K562 (cell line): ENCODE results near the gene AIFM3. TPM values are rescaled to one million over a fixed set of nuclear protein-coding genes. Genes with fewer than 3 reads are reported as not detected.

Experiments
- ATAC-seq: fragments of 200-7000 bp; cut with Tn5 transposase; 3 replicates; pipeline ENCODE4 v1.9.1; 2020; ENCODE audit warnings: moderate library complexity
- BruUV-seq: library from RNA; stranded (reverse); fragments of 400-500 nt; replicated peaks from 2 replicates; lab custom pipeline; 2021; lab: Mats Ljungman, UMichigan
- CTCF ChIA-PET: fragments of 300-600 bp; formaldehyde crosslinking; extraction: SDS; loops from one replicate; lab custom pipeline; 2021; ENCODE audit warnings: low intra/inter-chr PET ratio; lab: Yijun Ruan, JAX
- POLR2A ChIA-PET: fragments of 300-600, 350-650 bp; sonication (Branson Sonifier 250); formaldehyde crosslinking; extraction: SDS; loops from one replicate; lab custom pipeline; 2021; ENCODE audit warnings: antibody characterized with exemption, inconsistent platforms; lab: Yijun Ruan, JAX
- DNase-seq, 4 experiments: peaks; one replicate each; pipeline versions ENCODE4 v3.0.0 to v3.0.0-alpha.2; 2011 to 2018; ENCODE audit warnings: low spot score in 3 of 4, mixed read lengths in 3 of 4; ENCODE audit errors: extremely low read depth in 1 of 4
- FAIRE-seq: peaks from 2 replicates; lab custom pipeline; 2011; peaks lifted over from hg19 to GRCh38; lab: Jason Lieb, UNC
- H2AFZ ChIP-seq: 2 replicates; pipeline ENCODE4 v1.6.0; 2011; ENCODE audit warnings: low read depth, low read length, control low read depth, inconsistent platforms
- H3K27ac ChIP-seq: fragments of 200-600 bp; 3 replicates; pipeline ENCODE4 v1.8.0; 2011; ENCODE audit warnings: low read depth, mild to moderate bottlenecking, control low read depth, inconsistent platforms, low read length, moderate library complexity, mixed read lengths; ENCODE audit errors: extremely low read depth
- H3K27me3 ChIP-seq, 2 experiments: fragments of 300-600 bp in 1 of 2; 2 replicates in 1 of 2; 3 replicates in 1 of 2; pipeline versions ENCODE4 v1.6.0 to v1.8.0; 2011; ENCODE audit warnings: inconsistent platforms in 2 of 2, low read length in 2 of 2, mild to moderate bottlenecking in 1 of 2, mixed read lengths in 1 of 2, moderate library complexity in 1 of 2; ENCODE audit not compliant: control insufficient read depth in 2 of 2, insufficient read depth in 2 of 2
- H3K36me3 ChIP-seq: fragments of 300-600 bp; 3 replicates; pipeline ENCODE4 v1.8.0; 2011; ENCODE audit warnings: mild to moderate bottlenecking, low read length, inconsistent platforms; ENCODE audit not compliant: control insufficient read depth, insufficient read depth
- H3K4me1 ChIP-seq, 2 experiments: fragments of 200-600 bp in 1 of 2; replicated peaks in 1 of 2; 2 replicates in 1 of 2; 3 replicates in 1 of 2; pipeline versions ENCODE4 v1.5.1 to v1.8.0; 2011; ENCODE audit warnings: inconsistent platforms in 2 of 2, low read length in 2 of 2, mild to moderate bottlenecking in 1 of 2, mixed read lengths in 1 of 2, moderate library complexity in 1 of 2; ENCODE audit not compliant: control insufficient read depth in 2 of 2, insufficient read depth in 2 of 2
- H3K4me2 ChIP-seq: 2 replicates; pipeline ENCODE4 v1.6.1; 2011; ENCODE audit warnings: low read length, control low read depth, inconsistent platforms, mixed read lengths; ENCODE audit not compliant: insufficient read depth
- H3K4me3 ChIP-seq: fragments of 200-600 bp; sonication (generic), shearing (Covaris generic); 2 replicates; pipeline ENCODE4 v1.5.1; 2016; ENCODE audit warnings: control low read depth, inconsistent platforms
- H3K79me2 ChIP-seq: fragments of 200-600 bp; 3 replicates; pipeline ENCODE4 v1.8.0; 2011; ENCODE audit warnings: low read length, inconsistent platforms; ENCODE audit not compliant: control insufficient read depth, insufficient read depth
- H3K9ac ChIP-seq, 2 experiments: 2 replicates each; pipeline versions ENCODE4 v1.6.0 to v1.6.1; 2011; ENCODE audit warnings: low read depth in 2 of 2, low read length in 2 of 2, control low read depth in 1 of 2, inconsistent platforms in 1 of 2, mild to moderate bottlenecking in 1 of 2, mixed read lengths in 1 of 2; ENCODE audit not compliant: insufficient read depth in 1 of 2
- H3K9me1 ChIP-seq: one replicate; pipeline ENCODE4 v1.6.0; 2011; ENCODE audit warnings: inconsistent platforms, mild to moderate bottlenecking, low read length, moderate library complexity; ENCODE audit not compliant: control insufficient read depth, insufficient read depth
- H3K9me3 ChIP-seq: replicated peaks from 2 replicates; pipeline ENCODE4 v1.5.1; 2011; ENCODE audit warnings: low read depth, low read length, inconsistent platforms; ENCODE audit not compliant: control insufficient read depth, insufficient read depth
- H4K20me1 ChIP-seq: replicated peaks from 2 replicates; pipeline ENCODE4 v1.6.1; 2011; ENCODE audit warnings: low read length, inconsistent platforms, mixed read lengths; ENCODE audit not compliant: control insufficient read depth, insufficient read depth
- CHCHD3 ChIP-seq: fragments of 250-450 bp; sonication (Bioruptor Pico); IDR thresholded peaks from 2 replicates; pipeline ENCODE4 v2.1.2; 2022; ENCODE audit warnings: mild to moderate bottlenecking
- SMAD4 ChIP-seq: fragments of 250-450 bp; sonication (Bioruptor Pico); conservative IDR thresholded peaks from 2 replicates; pipeline ENCODE4 v1.8.0; 2021; ENCODE audit warnings: inconsistent platforms, mild to moderate bottlenecking, moderate library complexity
- ZNF133 ChIP-seq: fragments of 250-450 bp; sonication (Bioruptor Pico); IDR thresholded peaks from 2 replicates; pipeline ENCODE4 v1.4.0; 2020; ENCODE audit warnings: mild to moderate bottlenecking
- ZNF766 ChIP-seq: fragments of 200-800 bp; sonication (Bioruptor generic); conservative IDR thresholded peaks from 2 replicates; pipeline ENCODE4 v1.6.1; 2016; ENCODE audit warnings: missing genetic modification characterization, missing compliant biosample characterization
- whole genome bisulfite sequencing: fragments of 100-300 bp; shearing (Covaris generic); methylation state at CpG from one replicate; pipeline ENCODE4 v1.1.6; 2016; ENCODE audit warnings: low coverage, mixed read lengths; ENCODE audit not compliant: insufficient coverage; ENCODE audit errors: missing lambda C conversion rate; 5-methylcytosine and 5-hydroxymethylcytosine counted together
- in situ Hi-C: fragments of 300-500 bp; cut with MboI; formaldehyde crosslinking; loops from 4 replicates; pipeline ENCODE4 v1.15.0; 2018; ENCODE audit warnings: inconsistent platforms, mixed read lengths
- intact Hi-C: fragments of 100-400 bp; cut with micrococcal nuclease; formaldehyde crosslinking; loops from 2 replicates; pipeline ENCODE4 v1.14.2; 2022
- polyA plus RNA-seq, 8 experiments: library from polyadenylated mRNA; depleted of rRNA in 4 of 8; stranded (reverse) in 5 of 8; unstranded in 3 of 8; fragments of >200 nt; fragmentation: Nextera tagmentation in 2 of 8; fragmentation: Illumina TruSeq in 1 of 8; extraction: Ambion mirVana in 2 of 8; extraction: Trizol in 1 of 8; gene quantifications; 2 replicates each; pipeline versions ENCODE4 v1.2.1 to v1.2.3, GENCODE V29; 2011 to 2014; ENCODE audit warnings: inconsistent platforms in 1 of 8, missing spikeins in 1 of 8
- total RNA-seq, 7 experiments: library from RNA; depleted of rRNA in 6 of 7; stranded (reverse); fragments of >200 nt in 6 of 7; fragmentation: Illumina TruSeq in 2 of 7; extraction: Trizol in 2 of 7; gene quantifications; 2 replicates each; pipeline versions ENCODE4 v1.2.1 to v1.2.3, GENCODE V29; 2011 to 2021; ENCODE audit warnings: low replicate concordance in 1 of 7
- TF ChIP-seq, protein P1 (sequence below), 3 experiments: fragments of 200-800 bp in 1 of 3; fragments of 250-450 bp in 1 of 3; fragments of 450-650 bp in 1 of 3; sonication (Bioruptor Pico) in 1 of 3; sonication (Bioruptor generic) in 1 of 3; formaldehyde crosslinking in 1 of 3; IDR thresholded peaks; 2 replicates each; pipeline versions ENCODE4 v1.6.1 to v1.8.0; 2016 to 2022; ENCODE audit warnings: mild to moderate bottlenecking in 2 of 3, missing genetic modification characterization in 2 of 3, missing compliant biosample characterization in 1 of 3, moderate library complexity in 1 of 3
- TF ChIP-seq, protein P2 (sequence below): sonication (generic); formaldehyde crosslinking; IDR thresholded peaks from 2 replicates; pipeline ENCODE4 v1.8.0; 2023; ENCODE audit warnings: mild to moderate bottlenecking, missing genetic modification reagents
- TF ChIP-seq, protein P3 (sequence below): fragments of 450-650 bp; formaldehyde crosslinking; IDR thresholded peaks from 2 replicates; pipeline ENCODE4 v1.4.0; 2020; ENCODE audit warnings: mild to moderate bottlenecking, moderate library complexity

AIFM3 gene
- total and polyA plus RNA-seq, 9 of the 15 experiments (the other 6 are each of a cell fraction or from before 2014, with no cell fraction given) = 0.03 to 0.20 (median 0.07) TPM; not detected in 1

DNA sequence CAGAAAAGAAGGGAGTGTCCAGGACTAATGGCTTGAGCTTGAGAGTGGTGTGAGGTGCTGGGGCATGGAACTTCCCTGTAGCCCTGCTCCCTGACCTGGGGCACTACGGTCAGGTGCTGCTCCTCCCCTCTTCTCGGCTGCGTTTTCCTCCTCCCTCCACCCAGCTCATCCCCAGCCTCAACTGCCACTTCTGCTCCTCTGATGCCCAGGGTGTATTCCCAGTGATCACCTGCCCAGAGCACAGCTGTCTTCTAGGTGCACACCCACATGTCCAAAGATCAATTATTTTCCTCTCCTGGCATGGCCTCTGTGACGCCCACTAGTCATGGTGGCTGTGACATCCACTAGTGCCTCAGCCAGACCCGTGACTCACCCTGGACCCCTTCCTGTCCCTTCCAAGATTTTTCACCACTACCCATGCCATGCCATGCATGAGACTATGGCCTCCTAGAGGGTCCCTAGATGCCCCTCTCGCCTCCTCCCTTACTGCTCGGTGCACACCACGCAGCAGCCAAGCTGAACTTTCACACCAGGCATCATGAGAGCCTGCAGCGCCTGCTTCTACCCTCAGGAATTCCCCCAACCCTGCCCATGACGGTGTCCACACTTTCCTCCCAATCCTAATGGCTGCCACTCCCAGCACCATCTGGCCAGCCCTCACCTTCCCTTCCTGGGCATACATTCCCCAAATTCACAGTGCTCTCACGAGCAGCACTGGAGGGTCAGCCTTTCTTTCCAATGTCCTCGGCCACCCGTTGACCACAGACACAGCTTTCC is 49.8 kb downstream of the AIFM3 start (continued):
- TF ChIP-seq, protein P1, sequence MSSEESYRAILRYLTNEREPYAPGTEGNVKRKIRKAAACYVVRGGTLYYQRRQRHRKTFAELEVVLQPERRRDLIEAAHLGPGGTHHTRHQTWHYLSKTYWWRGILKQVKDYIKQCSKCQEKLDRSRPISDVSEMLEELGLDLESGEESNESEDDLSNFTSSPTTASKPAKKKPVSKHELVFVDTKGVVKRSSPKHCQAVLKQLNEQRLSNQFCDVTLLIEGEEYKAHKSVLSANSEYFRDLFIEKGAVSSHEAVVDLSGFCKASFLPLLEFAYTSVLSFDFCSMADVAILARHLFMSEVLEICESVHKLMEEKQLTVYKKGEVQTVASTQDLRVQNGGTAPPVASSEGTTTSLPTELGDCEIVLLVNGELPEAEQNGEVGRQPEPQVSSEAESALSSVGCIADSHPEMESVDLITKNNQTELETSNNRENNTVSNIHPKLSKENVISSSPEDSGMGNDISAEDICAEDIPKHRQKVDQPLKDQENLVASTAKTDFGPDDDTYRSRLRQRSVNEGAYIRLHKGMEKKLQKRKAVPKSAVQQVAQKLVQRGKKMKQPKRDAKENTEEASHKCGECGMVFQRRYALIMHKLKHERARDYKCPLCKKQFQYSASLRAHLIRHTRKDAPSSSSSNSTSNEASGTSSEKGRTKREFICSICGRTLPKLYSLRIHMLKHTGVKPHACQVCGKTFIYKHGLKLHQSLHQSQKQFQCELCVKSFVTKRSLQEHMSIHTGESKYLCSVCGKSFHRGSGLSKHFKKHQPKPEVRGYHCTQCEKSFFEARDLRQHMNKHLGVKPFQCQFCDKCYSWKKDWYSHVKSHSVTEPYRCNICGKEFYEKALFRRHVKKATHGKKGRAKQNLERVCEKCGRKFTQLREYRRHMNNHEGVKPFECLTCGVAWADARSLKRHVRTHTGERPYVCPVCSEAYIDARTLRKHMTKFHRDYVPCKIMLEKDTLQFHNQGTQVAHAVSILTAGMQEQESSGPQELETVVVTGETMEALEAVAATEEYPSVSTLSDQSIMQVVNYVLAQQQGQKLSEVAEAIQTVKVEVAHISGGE (CRISPR knock-in tag; IDR thresholded peaks at IDR 0.05) = no peak
- no peak for TF ChIP-seq CHCHD3 (CRISPR knock-in tag)

DNA sequence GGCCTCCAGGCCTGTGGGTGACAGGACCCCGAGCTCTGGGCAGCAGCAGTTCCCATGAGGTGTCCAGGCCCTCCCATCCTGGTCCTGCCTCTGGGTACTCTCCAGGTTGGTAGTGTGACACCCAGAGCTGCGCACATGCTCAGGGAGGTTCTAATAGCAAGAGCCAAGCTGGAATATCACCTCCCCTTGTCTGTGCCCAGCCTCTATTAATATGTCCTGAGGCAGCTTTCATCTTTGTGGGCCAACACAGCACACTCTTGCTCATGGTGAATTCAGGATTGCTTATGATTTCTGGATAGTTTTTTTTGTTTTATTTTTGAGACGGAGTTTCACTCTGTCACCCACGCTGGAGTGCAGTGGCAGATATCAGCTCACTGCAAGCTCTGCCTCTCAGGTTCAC is 51.3 kb downstream of the AIFM3 start:
- Histone ChIP-seq H3K4me1 (peaks cover 24 to 47% of the 10 kb centered on the region in 2 experiments), H3K36me3 (no peaks in the 10 kb centered on the region), H3K4me3 (no peak overlapping the region), H4K20me1 (peaks cover 4% of the 10 kb centered on the region), H3K9me1 (peaks cover 3% of the 10 kb centered on the region), H3K9ac (no peak overlapping the region), H2AFZ (no peak overlapping the region), H3K27me3 (peaks cover 2 to 7% of the 10 kb centered on the region in 2 experiments; a peak in 2 of 5 replicates), H3K9me3 (no peaks in the 10 kb centered on the region), H3K4me2 (no peak overlapping the region), H3K27ac (no peak overlapping the region), H3K79me2 (peaks cover 12% of the 10 kb centered on the region; the same call in 2 of the 3 replicates)
- CTCF ChIA-PET = interaction anchor here (0.6 kb wide), 1 partner anchor 84 kb away, joined by 3 read pairs; no protein-coding TSS in a partner anchor
- BruUV-seq = no TSS peak
- FAIRE-seq (no peak), DNase-seq (no peak), ATAC-seq (no peak)
- in situ Hi-C loops (no loop called here), intact Hi-C loops (no loop called here)
- WGBS = 42% methylated on average over 4 of the region's 4 CpGs
- POLR2A ChIA-PET = interaction anchor here (0.6 to 13.9 kb wide), 9 partner anchors 12 to 1257 kb away, joined by 3 to 333 read pairs (median 4); partner anchors contain the start of genes SLC7A4 and THAP7
- TF ChIP-seq, protein P2, sequence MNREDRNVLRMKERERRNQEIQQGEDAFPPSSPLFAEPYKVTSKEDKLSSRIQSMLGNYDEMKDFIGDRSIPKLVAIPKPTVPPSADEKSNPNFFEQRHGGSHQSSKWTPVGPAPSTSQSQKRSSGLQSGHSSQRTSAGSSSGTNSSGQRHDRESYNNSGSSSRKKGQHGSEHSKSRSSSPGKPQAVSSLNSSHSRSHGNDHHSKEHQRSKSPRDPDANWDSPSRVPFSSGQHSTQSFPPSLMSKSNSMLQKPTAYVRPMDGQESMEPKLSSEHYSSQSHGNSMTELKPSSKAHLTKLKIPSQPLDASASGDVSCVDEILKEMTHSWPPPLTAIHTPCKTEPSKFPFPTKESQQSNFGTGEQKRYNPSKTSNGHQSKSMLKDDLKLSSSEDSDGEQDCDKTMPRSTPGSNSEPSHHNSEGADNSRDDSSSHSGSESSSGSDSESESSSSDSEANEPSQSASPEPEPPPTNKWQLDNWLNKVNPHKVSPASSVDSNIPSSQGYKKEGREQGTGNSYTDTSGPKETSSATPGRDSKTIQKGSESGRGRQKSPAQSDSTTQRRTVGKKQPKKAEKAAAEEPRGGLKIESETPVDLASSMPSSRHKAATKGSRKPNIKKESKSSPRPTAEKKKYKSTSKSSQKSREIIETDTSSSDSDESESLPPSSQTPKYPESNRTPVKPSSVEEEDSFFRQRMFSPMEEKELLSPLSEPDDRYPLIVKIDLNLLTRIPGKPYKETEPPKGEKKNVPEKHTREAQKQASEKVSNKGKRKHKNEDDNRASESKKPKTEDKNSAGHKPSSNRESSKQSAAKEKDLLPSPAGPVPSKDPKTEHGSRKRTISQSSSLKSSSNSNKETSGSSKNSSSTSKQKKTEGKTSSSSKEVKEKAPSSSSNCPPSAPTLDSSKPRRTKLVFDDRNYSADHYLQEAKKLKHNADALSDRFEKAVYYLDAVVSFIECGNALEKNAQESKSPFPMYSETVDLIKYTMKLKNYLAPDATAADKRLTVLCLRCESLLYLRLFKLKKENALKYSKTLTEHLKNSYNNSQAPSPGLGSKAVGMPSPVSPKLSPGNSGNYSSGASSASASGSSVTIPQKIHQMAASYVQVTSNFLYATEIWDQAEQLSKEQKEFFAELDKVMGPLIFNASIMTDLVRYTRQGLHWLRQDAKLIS (CRISPR knock-in tag) = no peak
- TF ChIP-seq ZNF133 (CRISPR knock-in tag) = no peak
- no peak for TF ChIP-seq SMAD4 (CRISPR knock-in tag)
- no peak for TF ChIP-seq ZNF766 (CRISPR knock-in tag)
- TF ChIP-seq, protein P3, sequence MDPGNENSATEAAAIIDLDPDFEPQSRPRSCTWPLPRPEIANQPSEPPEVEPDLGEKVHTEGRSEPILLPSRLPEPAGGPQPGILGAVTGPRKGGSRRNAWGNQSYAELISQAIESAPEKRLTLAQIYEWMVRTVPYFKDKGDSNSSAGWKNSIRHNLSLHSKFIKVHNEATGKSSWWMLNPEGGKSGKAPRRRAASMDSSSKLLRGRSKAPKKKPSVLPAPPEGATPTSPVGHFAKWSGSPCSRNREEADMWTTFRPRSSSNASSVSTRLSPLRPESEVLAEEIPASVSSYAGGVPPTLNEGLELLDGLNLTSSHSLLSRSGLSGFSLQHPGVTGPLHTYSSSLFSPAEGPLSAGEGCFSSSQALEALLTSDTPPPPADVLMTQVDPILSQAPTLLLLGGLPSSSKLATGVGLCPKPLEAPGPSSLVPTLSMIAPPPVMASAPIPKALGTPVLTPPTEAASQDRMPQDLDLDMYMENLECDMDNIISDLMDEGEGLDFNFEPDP (CRISPR knock-in tag) = no peak
